HG03064 (cell line): ENCODE data around the gene NDUFB2.
"Not testable (repeated sequence)": the region's sequence is repeated elsewhere in the genome, so short reads cannot be mapped to it uniquely, and the experiment has no call there.

Source experiments
- ATAC-seq: cut with Tn5 transposase; IDR thresholded peaks from one replicate; pipeline ENCODE4 v1.9.1; 2021; ENCODE audit warnings: low read depth; ENCODE audit not compliant: unreplicated experiment

NDUFB2 gene

DNA sequence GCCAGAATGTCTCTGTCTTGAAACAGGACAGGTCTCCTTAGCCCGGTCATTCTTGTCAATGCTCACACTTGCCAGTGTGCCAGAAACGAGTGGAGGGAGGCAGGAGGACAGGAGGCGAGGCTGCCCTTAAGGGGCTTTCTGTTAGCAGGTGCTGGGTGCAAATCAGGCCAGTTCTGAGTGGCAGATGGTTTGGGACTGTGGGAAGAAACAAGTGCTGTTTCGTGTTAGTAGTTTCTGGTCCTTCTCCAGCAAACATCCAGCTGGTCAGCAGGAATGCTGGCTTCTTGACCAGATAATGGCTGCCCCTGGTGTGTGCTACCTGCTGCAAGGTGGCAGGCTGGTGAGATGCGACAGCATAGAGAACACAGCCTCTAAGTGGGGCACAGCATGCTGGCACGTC lies 8.2 kb upstream of the NDUFB2 start:
- ATAC-seq = no peak

DNA sequence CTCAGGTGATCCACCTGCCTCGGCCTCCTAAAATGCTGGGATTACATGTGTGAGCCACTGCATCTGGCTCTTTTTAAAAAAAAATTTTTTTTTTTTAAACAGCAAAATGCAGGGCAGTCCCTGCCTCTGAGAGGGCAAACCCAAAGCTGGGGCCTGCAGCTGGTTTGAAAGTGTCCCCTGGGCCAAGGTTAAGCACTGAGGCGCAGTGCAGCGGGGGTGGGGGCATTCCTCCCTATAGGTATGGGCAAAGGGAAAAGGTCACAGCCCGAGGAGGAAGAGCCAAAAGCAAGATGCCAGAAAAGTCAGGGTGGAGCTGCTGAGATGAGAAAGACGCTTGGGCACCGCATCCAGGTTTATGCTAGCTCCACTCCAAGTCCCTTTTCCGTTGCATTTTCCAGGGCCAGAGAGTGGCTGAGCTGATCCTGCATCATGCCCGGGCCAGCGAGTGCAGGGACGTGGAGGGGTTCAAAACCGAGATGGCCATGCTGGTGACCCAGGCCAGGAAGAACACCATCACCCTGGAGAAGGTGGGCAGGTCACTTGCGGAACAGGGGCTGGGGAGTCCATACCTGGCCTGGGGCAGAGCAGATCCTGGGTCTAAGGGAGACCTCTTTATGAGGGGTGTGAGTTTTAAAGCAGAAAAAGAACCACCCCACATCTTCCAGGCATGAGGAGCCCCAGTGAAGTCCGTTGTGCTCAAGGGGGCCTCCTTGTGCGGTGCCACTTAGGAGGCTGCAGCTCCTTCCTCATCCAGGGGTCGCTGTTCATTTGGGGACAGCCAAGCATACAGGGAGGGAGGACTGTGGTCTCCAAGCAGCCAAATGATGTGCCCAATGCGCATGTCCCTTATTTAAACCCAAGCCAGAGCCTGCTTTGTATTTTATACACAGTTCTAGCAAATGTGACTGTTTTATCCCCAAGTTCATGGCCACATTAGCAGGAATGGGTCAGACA lies 7.0 kb upstream of the NDUFB2 start:
- no peak for ATAC-seq

GRCh38 chr7:140691376-140692045 lies 5.0 kb upstream of the NDUFB2 start:
- ATAC-seq = no peak

DNA sequence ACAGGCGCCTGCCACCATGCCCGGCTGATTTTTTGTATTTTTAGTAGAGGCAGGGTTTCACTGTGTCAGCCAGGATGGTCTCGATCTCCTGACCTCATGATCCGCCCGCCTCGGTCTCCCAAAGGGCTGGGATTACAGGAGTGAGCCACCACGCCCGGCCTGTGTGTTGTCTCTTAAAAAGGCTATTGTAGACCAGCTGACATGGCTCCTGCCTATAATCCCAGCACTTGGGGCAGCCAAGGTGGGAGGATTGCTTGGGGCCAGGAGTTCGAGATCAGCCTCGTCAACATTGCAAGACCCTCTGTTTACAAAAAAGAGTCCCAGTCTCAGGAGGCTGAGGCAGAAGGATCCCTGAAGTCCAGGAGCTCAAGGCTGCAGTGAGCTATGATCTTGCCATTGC lies 2.7 kb upstream of the NDUFB2 start:
- not testable (repeated sequence) for ATAC-seq

DNA sequence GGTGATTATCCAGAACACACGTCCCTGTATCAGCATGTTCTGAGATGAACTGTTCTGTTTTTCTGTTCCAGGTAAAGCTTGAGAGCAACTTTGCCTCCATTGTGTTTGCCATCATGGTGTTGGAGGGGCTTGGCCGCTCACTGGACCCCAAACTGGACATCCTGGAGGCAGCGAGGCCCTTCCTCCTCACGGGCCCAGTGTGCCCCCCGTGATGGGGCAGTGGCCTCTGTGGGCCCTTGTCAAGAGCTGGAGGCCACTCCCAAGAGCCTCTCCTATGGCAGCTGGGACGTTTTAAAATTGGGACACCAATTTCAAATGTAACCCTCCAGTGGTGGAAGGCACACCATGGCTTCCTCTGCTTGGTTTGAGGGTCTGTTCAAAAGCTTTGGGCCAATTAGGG lies 1.9 kb upstream of the NDUFB2 start:
- no peak for ATAC-seq

DNA sequence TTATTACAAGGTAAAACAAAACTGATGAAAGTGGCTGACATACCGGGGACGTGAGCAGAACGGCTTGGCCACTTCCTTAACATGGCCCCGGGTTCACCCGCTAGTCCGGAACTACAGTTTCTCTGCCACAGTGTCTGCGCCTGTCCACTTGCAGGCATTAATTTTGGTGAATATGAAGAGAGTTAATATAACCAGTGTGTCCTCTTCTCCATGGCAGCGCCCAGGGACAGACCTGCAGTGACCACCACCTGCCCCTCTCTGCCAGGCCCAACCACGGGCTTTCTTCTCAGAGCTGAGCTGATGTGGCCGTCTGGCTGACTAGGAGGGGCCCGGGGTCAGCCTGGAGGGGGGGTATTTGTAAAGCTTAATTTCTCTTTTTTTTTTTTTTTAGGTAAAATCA lies 1.1 kb upstream of the NDUFB2 start:
- ATAC-seq = no peak

DNA sequence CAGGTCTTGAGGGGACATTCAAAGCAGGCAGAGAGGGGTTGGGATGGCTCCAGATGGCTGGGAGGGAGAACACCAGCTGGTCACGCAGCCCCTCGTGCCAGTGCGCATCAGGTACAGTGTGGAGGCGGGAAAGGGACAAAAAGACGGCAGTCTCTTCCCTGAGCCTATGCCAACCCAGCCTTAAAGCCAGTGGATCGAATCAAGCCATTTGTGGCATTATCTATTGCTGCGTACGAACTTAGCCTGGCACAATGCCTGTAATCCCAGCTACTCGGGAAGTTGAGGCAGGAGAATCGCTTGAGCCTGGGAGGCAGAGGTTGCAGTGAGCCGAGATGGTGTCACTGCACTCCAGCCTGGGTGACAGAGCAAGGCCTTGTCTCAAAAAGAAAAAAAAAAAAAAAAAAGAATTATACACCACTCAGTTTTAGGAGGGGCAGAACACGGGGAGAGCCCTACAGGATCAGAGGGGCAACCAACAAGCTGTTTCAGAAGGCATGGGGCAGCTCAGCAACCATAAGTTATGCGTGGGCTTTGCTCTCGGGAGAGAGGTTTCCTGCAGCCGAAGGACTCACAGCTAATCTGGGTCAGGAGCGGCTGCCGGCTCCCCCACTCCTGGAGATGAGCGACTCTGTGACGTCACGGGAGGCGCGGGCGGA lies 356 bp upstream of the NDUFB2 start:
- no peak for ATAC-seq

- no peak for ATAC-seq
These were observed 1.1 kb downstream of the NDUFB2 start for GRCh38 chr7:140697447-140698143.

DNA sequence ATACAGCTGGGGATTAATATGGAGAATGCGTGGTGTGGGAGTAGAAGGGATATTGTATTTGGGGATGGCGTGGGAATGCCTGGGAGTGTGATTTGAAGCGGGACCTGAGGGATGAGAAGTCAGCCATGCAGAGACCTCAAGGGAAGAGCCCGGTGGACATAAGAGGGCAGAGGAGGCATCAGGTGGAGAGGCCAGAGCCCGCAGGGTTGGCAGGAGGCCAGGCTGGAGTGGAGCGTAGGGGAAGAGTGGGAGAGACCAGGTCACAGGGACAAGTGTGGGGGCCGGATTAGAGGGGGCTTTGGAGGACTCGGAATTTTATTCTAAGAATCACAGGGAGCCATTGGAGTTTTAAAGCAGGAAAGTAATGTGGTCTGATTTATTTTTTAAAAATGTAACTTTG lies 2.0 kb downstream of the NDUFB2 start:
- no peak for ATAC-seq

- ATAC-seq = no peak
These were observed 6.3 kb downstream of the NDUFB2 start for GRCh38 chr7:140702774-140703173.

GRCh38 chr7:140704205-140704604 lies 7.7 kb downstream of the NDUFB2 start:
- ATAC-seq = no peak

DNA sequence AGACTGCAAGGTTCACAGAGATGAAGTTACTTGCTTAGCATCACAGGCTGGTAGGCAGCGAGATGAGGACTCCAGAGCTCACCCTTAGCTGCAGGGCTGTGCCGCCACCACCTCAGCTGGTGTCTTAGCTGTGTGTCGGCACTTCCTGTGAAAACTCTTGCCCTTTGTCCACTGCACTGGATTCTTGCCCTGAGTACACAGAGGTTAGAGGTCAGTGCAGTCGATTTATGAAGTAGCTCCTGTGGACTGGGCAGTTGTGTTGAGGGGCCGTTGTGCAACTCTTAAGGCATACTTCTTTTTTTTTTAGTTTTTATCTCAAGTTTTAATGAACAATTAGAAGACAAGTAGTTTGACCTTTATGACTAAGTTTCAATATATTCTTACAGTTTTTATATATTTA lies 10.6 kb downstream of the NDUFB2 start:
- ATAC-seq = no peak

DNA sequence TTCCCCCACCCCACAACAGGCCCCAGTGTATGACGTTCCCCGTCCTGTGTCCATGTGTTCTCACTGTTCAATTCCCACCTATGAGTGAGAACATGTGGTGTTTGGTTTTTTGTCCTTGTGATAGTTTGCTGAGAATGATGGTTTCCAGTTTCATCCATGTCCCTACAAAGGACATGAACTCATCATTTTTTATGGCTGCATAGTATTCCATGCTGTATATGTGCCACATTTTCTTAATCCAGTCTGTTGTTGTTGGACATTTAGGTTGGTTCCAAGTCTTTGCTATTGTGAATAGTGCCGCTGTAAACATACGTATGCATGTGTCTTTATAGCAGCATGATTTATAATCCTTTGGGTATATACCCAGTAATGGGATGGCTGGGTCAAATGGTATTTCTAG lies 12.3 kb downstream of the NDUFB2 start:
- ATAC-seq = not testable (repeated sequence)

- ATAC-seq = not testable (repeated sequence)
These were observed 15.9 kb downstream of the NDUFB2 start for GRCh38 chr7:140712392-140712791.

GRCh38 chr7:140714331-140715040 lies 18.0 kb downstream of the NDUFB2 start:
- ATAC-seq = no peak

DNA sequence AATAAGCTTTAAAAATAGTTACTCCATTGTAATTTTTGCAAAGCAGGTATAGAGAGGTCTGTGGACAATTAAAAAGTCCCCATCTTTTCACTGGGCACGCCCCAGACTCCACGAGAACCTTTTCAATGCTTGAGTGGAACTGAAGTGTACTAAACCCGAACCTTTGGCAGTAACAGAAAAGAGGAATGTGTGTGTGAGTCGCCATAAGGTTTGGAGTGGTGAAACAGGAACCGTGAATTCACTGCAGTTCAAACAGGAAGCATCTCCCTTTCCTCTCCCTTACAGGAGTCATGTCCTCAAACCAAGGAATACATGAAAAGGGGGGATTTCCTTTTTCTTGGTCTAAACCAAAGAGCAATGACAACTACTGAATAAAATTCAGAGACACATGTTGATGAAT lies 23.2 kb downstream of the NDUFB2 start:
- ATAC-seq = no peak

- ATAC-seq = no peak
These were observed 25.7 kb downstream of the NDUFB2 start for GRCh38 chr7:140722254-140722653.

DNA sequence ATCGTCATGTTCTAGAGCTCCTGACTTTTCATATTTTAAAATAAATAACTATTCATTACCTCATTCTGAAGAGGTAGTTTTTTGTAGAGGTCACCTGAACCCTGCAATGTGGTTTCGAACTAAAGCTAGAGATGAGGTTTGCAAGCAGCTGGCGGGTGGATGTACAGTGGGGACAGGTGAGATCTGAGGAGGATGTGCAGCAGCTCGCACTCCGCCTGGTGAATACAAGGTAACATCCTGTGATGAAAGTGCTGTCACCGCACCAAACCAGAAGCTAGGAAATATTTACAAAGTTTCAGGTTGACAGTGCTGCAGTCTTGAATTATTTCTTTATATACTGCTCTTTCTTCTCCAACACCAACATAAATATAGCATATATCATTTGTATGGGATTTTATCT lies 26.5 kb downstream of the NDUFB2 start:
- no peak for ATAC-seq

GRCh38 chr7:140723574-140723973 lies 27.1 kb downstream of the NDUFB2 start:
- no peak for ATAC-seq

DNA sequence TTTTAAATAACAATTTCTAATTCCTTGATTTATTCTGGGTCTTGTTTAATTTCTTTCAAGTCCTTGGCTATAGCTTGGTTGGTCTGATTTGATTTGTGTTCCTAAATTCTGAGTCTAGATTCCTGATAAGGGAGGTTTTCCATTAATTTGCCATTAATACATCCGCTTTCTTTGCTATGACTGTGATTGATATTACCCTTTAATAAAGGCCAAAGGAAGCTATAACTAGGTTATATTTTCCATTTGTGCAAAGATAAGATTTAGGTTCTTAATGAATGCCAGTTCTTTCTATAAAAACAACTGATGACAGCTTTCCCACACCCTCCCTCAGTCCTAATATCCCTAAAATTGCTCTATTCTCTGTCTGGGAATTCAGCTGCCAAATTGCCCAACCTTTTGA lies 28.2 kb downstream of the NDUFB2 start:
- ATAC-seq = no peak
